Cardiac fibroblast (primary cell): ENCODE measurements around the gene C13orf46.

Experiments
- DNase-seq, 2 donors: peaks; one replicate each; pipeline versions ENCODE4 v3.0.0 to v3.0.0-alpha.2; 2010; ENCODE audit warnings: low read depth in 2 of 2
- H3K4me3 ChIP-seq, 2 donors: replicated peaks in 1 of 2; 1 replicate in 1 of 2; 2 replicates in 1 of 2; pipeline ENCODE4 v1.5.1; 2011; ENCODE audit warnings: low read depth in 2 of 2, low read length in 2 of 2, mild to moderate bottlenecking in 2 of 2, moderate library complexity in 1 of 2
- CTCF ChIP-seq: IDR thresholded peaks from one replicate; pipeline ENCODE4 v1.5.1; 2011; ENCODE audit warnings: low read depth, mild to moderate bottlenecking, low read length, inconsistent platforms

Gene C13orf46

GRCh38 chr13:113937527-113938180 is 36.2 kb downstream of the C13orf46 start:
- DNase-seq, result no peak
- no peak overlapping the region for H3K4me3 ChIP-seq
- TF ChIP-seq CTCF, result no peak

GRCh38 chr13:113937073-113937472 is 36.8 kb downstream of the C13orf46 start:
- H3K4me3 ChIP-seq, result no peak overlapping the region
- no peak for TF ChIP-seq CTCF
- DNase-seq, result no peak

GRCh38 chr13:113936166-113936965 is 37.5 kb downstream of the C13orf46 start:
- no peak for TF ChIP-seq CTCF

GRCh38 chr13:113935001-113935844 is 38.7 kb downstream of the C13orf46 start:
- no peak for DNase-seq
- no peak for TF ChIP-seq CTCF
- H3K4me3 ChIP-seq, result no peak overlapping the region

More at GRCh38 chr13:113936166-113936965, 37.5 kb downstream of the C13orf46 start:
- DNase-seq, result no peak
- no peak overlapping the region for H3K4me3 ChIP-seq

- TF ChIP-seq CTCF, result no peak
- no peak overlapping the region for H3K4me3 ChIP-seq
- no peak for DNase-seq
These were observed 39.3 kb downstream of the C13orf46 start for GRCh38 chr13:113934576-113934975.

- no peak for DNase-seq
These were observed 40.0 kb downstream of the C13orf46 start for GRCh38 chr13:113933901-113934300.

More at GRCh38 chr13:113933901-113934300, 40.0 kb downstream of the C13orf46 start:
- no peak overlapping the region for H3K4me3 ChIP-seq
- TF ChIP-seq CTCF, result no peak
